SK-N-MC (cell line): ENCODE measurements around the gene GNS.

Source experiments
- DNase-seq: peaks from one replicate; pipeline ENCODE4 v3.0.0-alpha.2; 2011; ENCODE audit warnings: low read depth, low spot score
- H3K27ac ChIP-seq: fragments of 200-600 bp; sonication (generic); 2 replicates; pipeline ENCODE4 v1.5.1; 2016; ENCODE audit warnings: mixed run types
- H3K36me3 ChIP-seq: fragments of 200-600 bp; sonication (generic); 2 replicates; pipeline ENCODE4 v1.6.1; 2017; ENCODE audit warnings: antibody characterized with exemption, low read length, mixed read lengths; ENCODE audit not compliant: insufficient read depth
- H3K4me3 ChIP-seq: fragments of 200-600 bp; sonication (generic); 2 replicates; pipeline ENCODE4 v1.5.1; 2016
- H3K9ac ChIP-seq: fragments of 200-600 bp; sonication (generic); 2 replicates; pipeline ENCODE4 v1.8.0; 2017; ENCODE audit warnings: mixed run types, mixed read lengths; ENCODE audit not compliant: insufficient read length
- H3K9me3 ChIP-seq: fragments of 200-600 bp; sonication (generic); 2 replicates; pipeline ENCODE4 v1.6.1; 2017; ENCODE audit warnings: low read depth, mild to moderate bottlenecking, antibody characterized with exemption, low read length, moderate library complexity, mixed read lengths
- EZH2 ChIP-seq: fragments of 200-600 bp; sonication (generic); IDR thresholded peaks from one replicate; pipeline ENCODE4 v1.6.1; 2017; ENCODE audit warnings: antibody characterized with exemption
- FOXP2 ChIP-seq: optimal IDR thresholded peaks from 2 replicates; pipeline ENCODE3; 2011; ENCODE audit warnings: mild to moderate bottlenecking, moderate library complexity; ENCODE audit not compliant: insufficient read depth; ENCODE audit errors: extremely low read length, control extremely low read depth
- POLR2AphosphoS5 ChIP-seq: IDR thresholded peaks from 2 replicates; pipeline ENCODE4 v1.6.1; 2012; ENCODE audit warnings: mild to moderate bottlenecking, low read depth, low read length, borderline replicate concordance

GNS gene

DNA sequence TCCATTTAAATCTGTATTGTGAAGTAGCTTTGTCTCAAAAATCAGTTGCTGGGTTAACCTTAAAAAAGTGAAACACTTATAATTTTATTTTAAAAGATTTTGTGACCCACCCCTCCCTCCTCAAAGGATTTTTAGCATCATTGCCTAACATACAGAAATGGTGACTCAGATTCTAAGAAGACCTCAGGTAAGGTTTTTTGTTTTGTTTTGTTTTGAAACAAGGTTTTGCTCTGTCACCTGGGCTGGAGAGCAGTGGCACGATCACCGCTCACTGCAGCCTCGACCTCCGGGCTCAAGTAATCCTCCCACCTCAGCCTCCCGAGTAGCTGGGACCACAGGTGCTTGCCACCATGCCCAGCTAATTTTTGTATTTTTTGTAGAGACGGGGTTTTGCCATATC is 74.2 kb downstream of the GNS start:
- Histone ChIP-seq H3K36me3 (peaks cover 8% of the 10 kb centered on the region; the same call in 1 of the 2 replicates), H3K9me3 (no peaks in the 10 kb centered on the region), H3K27ac (no peak overlapping the region), H3K9ac (no peak overlapping the region), H3K4me3 (no peak overlapping the region)
- no peak for DNase-seq
- TF ChIP-seq POLR2AphosphoS5 (no peak), FOXP2 (no peak), EZH2 (no peak)

DNA sequence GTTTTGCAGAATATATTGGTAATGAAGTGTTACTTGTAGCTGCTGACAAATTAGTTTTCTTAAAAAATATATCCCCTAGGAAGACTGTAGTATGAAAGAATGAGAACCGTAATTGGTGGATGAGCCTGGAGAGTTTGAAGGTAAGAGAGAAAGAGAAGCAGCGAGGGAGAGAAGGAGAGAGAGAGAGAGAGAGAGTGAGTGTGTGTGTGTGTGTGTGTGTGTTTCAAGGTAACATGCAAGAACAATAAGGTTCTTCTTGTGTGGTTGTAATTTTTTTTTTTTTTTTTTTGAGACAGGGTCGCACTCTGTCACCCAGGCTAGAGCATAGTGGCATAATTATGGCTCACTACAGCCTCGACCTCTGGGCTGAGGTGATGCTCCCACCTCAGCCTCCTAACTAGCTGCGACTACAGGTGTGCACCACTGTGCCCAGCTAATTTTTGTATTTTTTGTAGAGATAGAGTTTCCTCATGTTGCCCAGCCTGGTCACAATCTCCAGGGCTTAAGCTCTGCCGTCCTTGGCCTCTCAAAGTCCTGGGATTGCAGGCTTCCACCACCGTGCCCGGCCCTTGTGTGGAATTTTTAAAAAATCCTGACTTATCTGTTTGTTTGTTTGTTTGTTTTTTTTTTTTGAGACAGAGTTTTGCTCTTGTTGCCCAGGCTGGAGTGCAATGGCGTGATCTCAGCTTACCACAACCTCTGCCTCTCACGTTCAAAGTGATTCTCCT is 75.2 kb downstream of the GNS start:
- no peaks in the 10 kb centered on the region for H3K9me3 ChIP-seq
- DNase-seq = no peak
- H3K36me3 ChIP-seq = peaks cover 8% of the 10 kb centered on the region; the same call in 1 of the 2 replicates
- H3K27ac ChIP-seq = peak overlapping the region; percentile 65; the same call in 1 of the 2 replicates
- no peak overlapping the region for H3K9ac ChIP-seq
- TF ChIP-seq EZH2 (no peak), POLR2AphosphoS5 (no peak), FOXP2 (no peak)
- no peak overlapping the region for H3K4me3 ChIP-seq

GRCh38 chr12:64682572-64683277 is 76.5 kb downstream of the GNS start:
- no peaks in the 10 kb centered on the region for H3K9me3 ChIP-seq
- H3K9ac ChIP-seq = peak overlapping the region; percentile 13
- DNase-seq = peak; percentile 79
- H3K36me3 ChIP-seq = 0 out of 2 replicates have a peak, but pooled peaks cover 8% of the 10 kb centered on the region
- no peak for TF ChIP-seq EZH2
- peak; percentile 99 for TF ChIP-seq FOXP2
- TF ChIP-seq POLR2AphosphoS5 = peak; percentile 28; the same call in 1 of the 2 replicates
- peak overlapping the region; percentile 47 for H3K4me3 ChIP-seq
- H3K27ac ChIP-seq = peak overlapping the region; percentile 65

- no peak for DNase-seq
- no peak for TF ChIP-seq EZH2
- no peak for TF ChIP-seq FOXP2
- no peak for TF ChIP-seq POLR2AphosphoS5
- H3K9me3 ChIP-seq = no peaks in the 10 kb centered on the region
- H3K36me3 ChIP-seq = 0 out of 2 replicates have a peak, but pooled peaks cover 8% of the 10 kb centered on the region
- H3K4me3 ChIP-seq = no peak overlapping the region
- H3K27ac ChIP-seq = no peak overlapping the region
- no peak overlapping the region for H3K9ac ChIP-seq
Measured at GRCh38 chr12:64681200-64682052, 77.8 kb downstream of the GNS start.

DNA sequence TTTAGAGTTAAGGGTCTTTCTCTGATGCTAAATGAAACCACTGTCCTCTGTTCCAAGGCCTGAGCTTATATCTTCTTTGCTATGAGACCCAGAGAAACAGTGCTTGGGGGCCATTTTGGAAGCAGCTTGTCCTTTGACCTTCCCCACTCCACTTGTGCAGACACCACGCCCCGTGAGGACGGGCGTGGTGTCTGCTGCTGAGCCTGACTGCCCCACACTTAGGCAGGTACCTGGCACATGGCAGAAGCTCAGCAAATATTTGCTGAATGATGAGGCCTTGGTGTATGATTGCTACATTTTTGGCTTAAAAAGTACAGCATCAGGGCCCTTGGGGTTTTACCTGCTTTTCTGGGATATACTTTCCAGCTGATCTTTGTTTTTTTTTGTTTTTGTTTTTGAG is 79.0 kb downstream of the GNS start:
- Histone ChIP-seq H3K27ac (no peak overlapping the region), H3K9ac (no peak overlapping the region)
- DNase-seq = no peak

GRCh38 chr12:64679487-64680001 is 79.7 kb downstream of the GNS start:
- no peaks in the 10 kb centered on the region for H3K36me3 ChIP-seq
- TF ChIP-seq EZH2 (no peak), FOXP2 (no peak), POLR2AphosphoS5 (no peak)
- H3K27ac ChIP-seq = peak overlapping the region; percentile 68
- H3K9me3 ChIP-seq = no peaks in the 10 kb centered on the region
- no peak overlapping the region for H3K9ac ChIP-seq
- DNase-seq = no peak
- H3K4me3 ChIP-seq = no peak overlapping the region; the same call in 1 of the 2 replicates

More for the DNA sequence above, 79.0 kb downstream of the GNS start:
- no peak overlapping the region for H3K4me3 ChIP-seq
- TF ChIP-seq POLR2AphosphoS5 (no peak), FOXP2 (no peak), EZH2 (no peak)
- no peaks in the 10 kb centered on the region for H3K9me3 ChIP-seq
- 0 out of 2 replicates have a peak, but pooled peaks cover 3% of the 10 kb centered on the region for H3K36me3 ChIP-seq

DNA sequence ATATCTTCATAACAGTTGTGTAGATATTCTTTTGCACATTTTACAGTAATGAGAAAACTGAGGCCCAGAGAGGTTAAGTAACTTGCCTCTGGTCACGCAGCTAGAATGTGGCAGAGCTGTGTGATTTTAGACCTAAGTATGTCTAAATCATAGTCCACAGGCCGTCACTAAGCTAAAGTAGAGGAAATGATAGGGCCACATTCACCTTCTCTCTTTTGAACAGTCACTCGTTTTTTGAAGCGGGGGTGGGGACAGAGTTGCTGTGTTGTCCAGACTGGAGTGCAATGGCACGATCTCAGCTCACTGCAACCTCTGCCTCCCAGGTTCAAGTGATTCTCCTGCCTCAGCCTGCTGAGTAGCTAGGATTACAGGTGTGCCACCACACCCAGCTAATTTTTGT is 80.4 kb downstream of the GNS start:
- no peak for DNase-seq
- TF ChIP-seq EZH2 (no peak), POLR2AphosphoS5 (no peak), FOXP2 (no peak)
- no peak overlapping the region for H3K9ac ChIP-seq
- no peaks in the 10 kb centered on the region for H3K9me3 ChIP-seq
- no peak overlapping the region for H3K4me3 ChIP-seq
- H3K36me3 ChIP-seq = no peaks in the 10 kb centered on the region
- H3K27ac ChIP-seq = no peak overlapping the region
